Measurements from ENCODE around the gene TRIM40.
A peak's percentile ranks its signal among the peaks of the same experiment; 100 is the strongest.
"Not testable (repeated sequence)": the region's sequence is repeated elsewhere in the genome, so short reads cannot be mapped to it uniquely, and the experiment has no call there.

The TRIM40 gene

DNA sequence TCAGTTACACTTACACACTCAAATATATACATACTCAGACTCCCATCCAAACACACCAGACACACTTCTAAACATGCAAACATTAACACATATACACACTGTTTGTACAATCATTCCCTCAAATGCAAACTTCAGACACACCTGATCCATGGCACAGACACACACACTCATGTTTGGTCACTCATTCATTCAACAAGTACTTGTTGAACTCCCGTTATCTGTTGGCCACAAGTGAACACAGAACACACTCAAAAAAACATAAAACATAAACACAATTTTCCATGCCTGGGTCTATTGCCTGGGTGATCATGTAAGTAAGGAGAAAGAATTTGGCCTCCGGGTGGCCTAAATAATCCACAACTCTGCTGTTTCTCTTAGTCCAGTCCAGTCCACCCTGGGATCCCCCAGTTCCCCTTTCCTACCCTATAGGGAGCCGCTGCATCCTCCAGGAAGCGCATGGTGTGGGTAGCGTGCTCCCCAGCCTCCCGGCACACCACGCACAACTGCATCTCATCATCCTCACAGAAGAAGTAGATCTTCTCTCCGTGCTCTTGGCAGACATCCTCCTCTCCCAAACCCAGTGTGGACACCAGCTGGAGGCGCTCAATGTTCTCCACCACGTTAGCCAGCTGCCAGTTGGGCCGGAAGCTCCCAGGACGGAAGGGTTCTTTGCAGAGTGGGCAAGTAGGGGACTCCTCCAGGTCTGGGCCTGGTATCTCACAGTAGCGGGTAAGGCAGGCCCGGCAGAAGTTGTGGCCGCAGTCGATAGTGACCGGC lies 24.3 kb downstream of the TRIM40 start:
- Mint-ChIP-seq H3K4me3 (no peak overlapping the region), H3K27ac (no peak overlapping the region), H3K36me3 (ENCODE audit: low read depth) (no peaks in the 10 kb centered on the region), H3K27me3 (ENCODE audit: low read depth) (no peaks in the 10 kb centered on the region), H3K4me1 (ENCODE audit: low read depth) (peaks cover 12% of the 10 kb centered on the region), H3K9me3 (no peaks in the 10 kb centered on the region)
- no peak for DNase-seq (ENCODE audit: low spot score)

DNA sequence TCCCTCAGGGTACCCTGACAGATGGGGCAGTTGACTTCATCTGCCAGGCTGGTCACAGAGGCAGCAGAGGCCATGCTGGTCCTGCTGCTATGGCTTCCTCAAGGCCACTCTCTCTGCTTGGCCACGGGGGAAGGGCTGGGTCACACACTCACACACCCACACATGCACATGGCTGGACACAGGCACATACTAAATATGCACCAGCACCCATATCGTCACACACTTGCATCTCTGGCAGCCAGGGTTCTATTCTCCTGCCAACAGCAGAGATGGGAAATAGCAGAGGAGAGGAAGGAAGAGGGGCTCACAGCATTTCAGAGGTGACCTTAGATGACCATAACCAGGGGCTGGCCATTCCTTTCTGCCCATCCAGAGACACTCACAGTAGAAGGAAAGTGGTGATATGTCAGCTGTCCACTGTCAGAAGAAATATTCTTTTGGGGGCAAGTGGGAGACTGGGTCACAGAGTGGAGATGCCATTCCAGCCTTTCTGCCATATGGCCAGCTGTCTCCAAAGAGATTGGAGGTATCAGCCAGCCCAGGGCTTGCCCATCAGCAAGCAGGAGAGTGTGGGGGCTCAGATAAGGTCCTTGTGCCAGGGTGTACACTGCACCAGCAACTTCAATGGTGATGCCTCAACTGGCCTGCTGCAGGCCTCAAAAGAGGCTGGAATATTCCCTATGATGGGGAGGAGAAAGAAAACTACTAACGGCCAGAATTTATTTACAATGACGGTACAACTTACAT lies 25.0 kb downstream of the TRIM40 start, which contains the start of gene TRIM10:
Gene TRIM10 (minus strand): TSS at position 427 of the 747 bp plus-strand sequence. CDS start 353 bp downstream, at position 74.
- peaks cover 12% of the 10 kb centered on the region for H3K4me1 Mint-ChIP-seq (ENCODE audit: low read depth)
- H3K27me3 Mint-ChIP-seq (ENCODE audit: low read depth), result no peaks in the 10 kb centered on the region
- H3K27ac Mint-ChIP-seq, result no peak within 1 kb of the TSS
- no peak for DNase-seq (ENCODE audit: low spot score)
- H3K36me3 Mint-ChIP-seq (ENCODE audit: low read depth), result no peaks in the 10 kb centered on the region
- H3K4me3 Mint-ChIP-seq, result no peak within 1 kb of the TSS
- no peaks in the 10 kb centered on the region for H3K9me3 Mint-ChIP-seq

DNA sequence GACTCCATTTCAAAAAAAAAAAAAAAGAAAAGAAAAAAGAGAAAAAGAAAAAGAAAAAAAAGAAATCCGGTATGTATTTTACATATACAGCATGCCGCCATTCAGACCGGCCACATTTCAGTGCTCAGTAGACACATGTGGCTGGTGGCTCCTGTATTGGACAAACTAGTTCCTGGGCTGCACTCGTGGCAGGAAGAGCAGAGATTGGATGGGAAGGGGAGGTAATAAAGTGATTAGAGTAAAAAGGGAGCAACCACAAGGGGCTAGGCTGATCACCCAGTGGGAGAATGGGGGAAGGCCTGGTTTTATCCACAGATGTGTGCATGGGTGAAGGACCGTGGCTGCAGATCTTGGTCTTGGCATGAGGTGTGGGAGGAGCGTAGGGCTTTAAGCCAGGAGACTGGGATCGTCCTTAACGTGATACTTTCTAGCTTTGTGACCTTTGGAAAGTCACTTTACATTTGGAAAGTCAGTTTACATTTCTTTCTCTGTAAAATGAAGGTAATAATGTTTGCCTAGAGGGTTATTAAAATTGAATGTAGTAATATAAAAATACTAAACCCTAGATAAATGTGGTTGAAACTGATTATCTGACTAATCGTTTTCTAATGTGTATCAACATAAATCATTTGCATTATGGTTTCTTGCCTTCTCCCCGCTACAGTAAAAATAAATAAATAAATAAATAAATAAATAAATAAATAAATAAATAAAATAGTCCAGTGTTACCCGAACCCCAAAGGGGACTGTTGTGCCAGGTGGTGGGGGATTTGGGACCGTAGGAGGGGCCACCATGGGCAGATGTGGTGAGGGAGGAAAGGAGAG lies 26.5 kb downstream of the TRIM40 start:
- Mint-ChIP-seq H3K27me3 (ENCODE audit: low read depth) (no peaks in the 10 kb centered on the region), H3K9me3 (no peaks in the 10 kb centered on the region)

DNA sequence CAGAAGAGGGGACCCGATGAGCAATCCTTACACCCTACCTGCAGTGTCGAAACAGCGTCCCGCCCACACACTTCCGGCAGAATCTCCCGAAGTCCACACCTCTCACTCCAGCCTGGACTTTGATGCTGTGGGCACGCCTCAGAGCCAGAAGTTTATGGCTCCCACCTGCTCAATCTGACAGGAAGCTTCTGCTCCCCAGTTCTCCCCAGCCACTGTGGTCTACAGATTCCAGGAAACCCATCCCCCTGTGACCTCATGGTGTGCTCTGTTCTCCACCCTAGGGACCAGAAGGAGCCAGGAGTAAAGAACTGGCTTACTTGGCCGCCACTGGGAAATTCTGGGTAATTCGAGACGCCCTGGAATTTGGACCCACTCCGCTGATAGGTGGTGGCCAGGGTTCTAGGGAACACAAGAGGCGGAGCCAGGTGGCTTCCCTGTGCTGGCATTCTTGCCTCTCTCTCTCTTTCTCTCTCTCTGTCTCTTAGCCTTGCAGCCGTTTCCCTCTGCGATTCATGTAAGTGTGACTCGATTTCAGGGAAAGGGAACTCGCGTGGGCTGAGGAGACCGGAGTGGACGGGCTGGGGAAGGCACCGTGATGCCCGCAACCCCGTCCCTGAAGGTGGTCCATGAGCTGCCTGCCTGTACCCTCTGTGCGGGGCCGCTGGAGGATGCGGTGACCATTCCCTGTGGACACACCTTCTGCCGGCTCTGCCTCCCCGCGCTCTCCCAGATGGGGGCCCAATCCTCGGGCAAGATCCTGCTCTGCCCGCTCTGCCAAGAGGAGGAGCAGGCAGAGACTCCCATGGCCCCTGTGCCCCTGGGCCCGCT lies 27.4 kb downstream of the TRIM40 start, which contains the start of gene TRIM15:
Gene TRIM15 (plus strand): TSS at position 457 of the 828 bp plus-strand sequence. CDS start 139 bp downstream, at position 596.
- peak; percentile 52 for DNase-seq (ENCODE audit: low spot score)
- Mint-ChIP-seq H3K4me3 (peak within 1 kb of the TSS; percentile 34), H3K9me3 (no peaks in the 10 kb centered on the region), H3K4me1 (ENCODE audit: low read depth) (peaks cover 17% of the 10 kb centered on the region), H3K36me3 (ENCODE audit: low read depth) (no peaks in the 10 kb centered on the region), H3K27ac (no peak within 1 kb of the TSS), H3K27me3 (ENCODE audit: low read depth) (peaks cover 2% of the 10 kb centered on the region)

More for the DNA sequence above, 26.5 kb downstream of the TRIM40 start:
- no peak for DNase-seq (ENCODE audit: low spot score)
- Mint-ChIP-seq H3K4me3 (peak overlapping the region; percentile 31), H3K36me3 (ENCODE audit: low read depth) (no peaks in the 10 kb centered on the region), H3K4me1 (ENCODE audit: low read depth) (peaks cover 18% of the 10 kb centered on the region), H3K27ac (no peak overlapping the region)

DNA sequence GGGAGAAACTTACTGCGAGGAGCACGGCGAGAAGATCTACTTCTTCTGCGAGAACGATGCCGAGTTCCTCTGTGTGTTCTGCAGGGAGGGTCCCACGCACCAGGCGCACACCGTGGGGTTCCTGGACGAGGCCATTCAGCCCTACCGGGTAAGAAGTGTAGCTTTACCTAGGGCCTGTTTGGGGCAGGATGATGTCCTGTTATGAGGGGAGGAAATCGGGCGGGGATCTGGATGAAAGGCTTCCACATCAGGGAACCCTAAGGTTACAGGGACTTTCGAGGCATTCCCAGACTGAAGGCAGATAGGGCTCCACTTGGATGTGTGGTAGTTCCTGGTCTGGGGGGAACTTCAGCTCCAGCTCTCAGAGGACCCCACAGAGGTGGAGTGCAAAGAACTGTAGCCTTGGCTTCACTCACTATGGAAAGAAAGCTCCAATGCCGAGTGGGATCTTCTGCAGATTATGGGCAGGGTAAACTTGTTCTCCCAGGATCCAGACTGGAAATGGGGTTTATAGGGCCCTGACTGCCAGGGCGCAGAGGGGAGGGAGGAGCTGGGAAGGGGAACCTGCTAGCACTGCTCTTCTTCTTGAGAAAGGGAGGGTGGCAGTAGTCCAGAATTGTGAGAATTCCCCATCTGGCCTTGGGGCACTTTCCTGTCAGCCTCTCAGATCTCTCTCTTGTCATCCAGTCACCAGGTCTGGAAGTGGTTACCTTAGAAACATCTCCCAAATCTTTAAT lies 28.1 kb downstream of the TRIM40 start:
- H3K27me3 Mint-ChIP-seq (ENCODE audit: low read depth), result peaks cover 4% of the 10 kb centered on the region
- no peak overlapping the region for H3K27ac Mint-ChIP-seq
- H3K9me3 Mint-ChIP-seq, result no peaks in the 10 kb centered on the region
- no peak for DNase-seq (ENCODE audit: low spot score)
- H3K4me1 Mint-ChIP-seq (ENCODE audit: low read depth), result peaks cover 16% of the 10 kb centered on the region
- no peaks in the 10 kb centered on the region for H3K36me3 Mint-ChIP-seq (ENCODE audit: low read depth)
- no peak overlapping the region for H3K4me3 Mint-ChIP-seq

DNA sequence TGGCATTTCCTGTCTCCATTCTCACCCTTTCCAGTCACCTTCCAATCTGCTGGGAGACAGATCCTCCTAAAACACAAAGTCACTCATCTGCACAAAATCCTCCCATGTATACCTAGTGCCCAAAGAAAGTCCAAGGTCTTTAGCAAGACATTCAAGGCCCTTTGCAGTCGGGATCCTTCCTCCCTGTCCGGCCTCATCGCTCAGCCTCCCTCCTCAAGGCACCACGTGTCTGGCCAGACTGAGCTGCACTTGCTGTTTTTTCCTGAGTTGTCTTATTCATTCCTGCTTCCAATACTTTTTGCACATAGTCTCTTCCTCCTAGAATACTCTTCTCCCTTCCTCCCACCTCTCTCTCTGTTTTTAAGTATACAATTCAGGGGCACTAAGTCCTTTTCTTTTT lies 28.8 kb downstream of the TRIM40 start:
- H3K27ac Mint-ChIP-seq, result no peak overlapping the region
- H3K27me3 Mint-ChIP-seq (ENCODE audit: low read depth), result peaks cover 4% of the 10 kb centered on the region
- no peaks in the 10 kb centered on the region for H3K9me3 Mint-ChIP-seq
- no peak for DNase-seq (ENCODE audit: low spot score)
- H3K4me1 Mint-ChIP-seq (ENCODE audit: low read depth), result peaks cover 15% of the 10 kb centered on the region
- no peaks in the 10 kb centered on the region for H3K36me3 Mint-ChIP-seq (ENCODE audit: low read depth)
- no peak overlapping the region for H3K4me3 Mint-ChIP-seq

DNA sequence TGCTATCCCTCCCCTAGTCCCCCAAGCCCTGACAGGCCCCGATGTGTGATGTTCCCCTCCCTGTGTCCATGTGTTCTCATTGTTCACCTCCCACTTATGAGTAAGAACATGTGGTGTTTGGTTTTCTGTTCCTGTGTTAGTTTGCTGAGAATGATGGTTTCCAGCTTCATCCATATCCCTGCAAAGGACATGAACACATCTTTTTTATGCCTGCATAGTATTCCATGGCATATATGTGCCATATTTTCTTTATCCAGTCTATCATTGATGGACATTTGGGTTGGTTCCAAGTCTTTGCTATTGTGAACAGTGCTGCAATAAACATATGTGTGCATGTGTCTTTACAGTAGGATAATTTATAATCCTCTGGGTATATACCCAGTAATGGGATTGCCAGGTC lies 29.3 kb downstream of the TRIM40 start:
- DNase-seq (ENCODE audit: low spot score); H3K36me3 Mint-ChIP-seq (ENCODE audit: low read depth); H3K27ac Mint-ChIP-seq; H3K4me3 Mint-ChIP-seq; H3K9me3 Mint-ChIP-seq; H3K27me3 Mint-ChIP-seq (ENCODE audit: low read depth): not testable (repeated sequence)
- H3K4me1 Mint-ChIP-seq (ENCODE audit: low read depth), result peaks cover 15% of the 10 kb centered on the region

DNA sequence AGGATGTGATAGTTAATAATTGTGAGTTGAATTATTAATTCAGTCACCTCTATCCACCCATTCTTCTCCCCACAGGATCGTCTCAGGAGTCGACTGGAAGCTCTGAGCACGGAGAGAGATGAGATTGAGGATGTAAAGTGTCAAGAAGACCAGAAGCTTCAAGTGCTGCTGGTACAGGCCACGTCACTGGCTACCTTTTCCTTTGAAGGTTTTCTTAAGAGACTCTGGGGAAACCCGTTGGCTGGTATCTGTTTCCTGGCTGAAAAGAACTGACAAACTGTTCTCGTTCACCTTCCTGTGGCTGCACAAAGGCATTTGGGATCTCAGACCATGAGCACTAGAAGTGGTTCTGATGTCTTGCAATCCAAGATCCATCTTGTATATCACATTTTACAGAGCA lies 31.2 kb downstream of the TRIM40 start:
- H3K9me3 Mint-ChIP-seq, result no peaks in the 10 kb centered on the region
- peak; percentile 22 for DNase-seq (ENCODE audit: low spot score)
- no peak overlapping the region for H3K27ac Mint-ChIP-seq
- H3K4me1 Mint-ChIP-seq (ENCODE audit: low read depth), result peaks cover 15% of the 10 kb centered on the region
- H3K4me3 Mint-ChIP-seq, result no peak overlapping the region
- H3K27me3 Mint-ChIP-seq (ENCODE audit: low read depth), result peaks cover 20% of the 10 kb centered on the region
- no peaks in the 10 kb centered on the region for H3K36me3 Mint-ChIP-seq (ENCODE audit: low read depth)

DNA sequence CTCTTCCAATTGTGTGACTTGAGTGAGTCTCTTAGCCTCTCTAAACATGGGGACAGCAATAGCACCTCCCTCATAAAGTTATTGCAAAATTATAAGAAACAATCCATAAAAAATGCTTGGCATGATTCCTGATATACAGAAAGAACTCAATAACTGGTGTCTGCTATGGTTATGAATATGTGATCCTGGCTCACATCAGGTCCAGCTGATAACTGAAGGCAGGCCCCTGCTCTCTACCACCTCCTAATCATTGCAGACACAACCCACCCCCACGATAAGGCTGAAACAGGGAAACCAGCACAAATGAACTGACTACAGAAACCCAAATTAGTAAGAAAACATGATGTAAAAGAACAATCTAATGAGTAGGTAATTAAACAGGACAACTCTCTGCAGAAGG lies 32.8 kb downstream of the TRIM40 start:
- Mint-ChIP-seq H3K36me3 (ENCODE audit: low read depth) (no peaks in the 10 kb centered on the region), H3K4me3 (no peak overlapping the region), H3K9me3 (no peaks in the 10 kb centered on the region), H3K4me1 (ENCODE audit: low read depth) (peaks cover 11% of the 10 kb centered on the region), H3K27ac (no peak overlapping the region), H3K27me3 (ENCODE audit: low read depth) (peaks cover 32% of the 10 kb centered on the region)
- DNase-seq (ENCODE audit: low spot score), result no peak

DNA sequence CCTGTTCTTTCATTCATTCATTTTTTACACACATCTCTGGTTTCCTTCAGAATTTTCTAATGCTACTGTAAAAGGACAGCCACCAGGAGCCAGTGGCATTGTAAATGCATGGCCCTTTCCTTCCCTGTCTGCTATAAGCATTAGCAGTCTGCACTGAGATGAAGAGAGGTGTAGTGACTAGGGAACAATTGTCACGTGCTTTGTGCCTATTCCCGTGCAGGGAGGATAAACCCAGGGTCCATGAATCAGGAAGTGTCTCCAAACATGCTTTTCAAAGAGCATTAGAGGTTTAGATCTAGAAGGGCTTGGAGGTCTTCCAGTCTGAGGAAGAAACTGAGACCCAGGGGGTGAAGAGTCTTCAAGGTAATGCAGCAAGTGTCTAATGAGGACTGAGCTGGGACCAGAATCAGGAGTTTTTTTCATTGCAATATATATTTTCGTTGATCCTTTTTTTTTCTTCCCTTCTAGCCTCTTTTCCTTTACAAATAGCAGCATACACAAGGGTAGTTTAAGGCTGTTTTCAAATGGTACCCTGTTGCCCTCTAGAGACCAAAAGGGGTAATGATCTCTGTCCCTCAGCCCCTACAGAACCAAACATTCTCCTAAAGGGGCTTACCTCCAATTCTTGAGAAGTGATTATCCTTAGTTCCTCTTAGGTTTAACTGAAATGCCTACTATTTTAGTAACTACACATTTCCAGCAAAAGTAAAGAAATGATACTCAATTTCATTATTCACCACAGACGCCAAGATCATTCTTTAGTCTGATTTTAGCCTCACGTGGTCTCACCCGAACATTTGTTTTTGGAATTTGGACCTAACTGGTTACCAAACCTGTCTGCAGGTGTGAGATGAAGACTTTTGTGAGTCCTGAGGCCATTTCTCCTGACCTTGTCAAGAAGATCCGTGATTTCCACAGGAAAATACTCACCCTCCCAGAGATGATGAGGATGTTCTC lies 34.0 kb downstream of the TRIM40 start:
- no peak overlapping the region for H3K4me3 Mint-ChIP-seq
- no peak for DNase-seq (ENCODE audit: low spot score)
- H3K4me1 Mint-ChIP-seq (ENCODE audit: low read depth), result peaks cover 11% of the 10 kb centered on the region
- no peak overlapping the region for H3K27ac Mint-ChIP-seq
- H3K27me3 Mint-ChIP-seq (ENCODE audit: low read depth), result peaks cover 42% of the 10 kb centered on the region
- no peaks in the 10 kb centered on the region for H3K36me3 Mint-ChIP-seq (ENCODE audit: low read depth)
- no peaks in the 10 kb centered on the region for H3K9me3 Mint-ChIP-seq

DNA sequence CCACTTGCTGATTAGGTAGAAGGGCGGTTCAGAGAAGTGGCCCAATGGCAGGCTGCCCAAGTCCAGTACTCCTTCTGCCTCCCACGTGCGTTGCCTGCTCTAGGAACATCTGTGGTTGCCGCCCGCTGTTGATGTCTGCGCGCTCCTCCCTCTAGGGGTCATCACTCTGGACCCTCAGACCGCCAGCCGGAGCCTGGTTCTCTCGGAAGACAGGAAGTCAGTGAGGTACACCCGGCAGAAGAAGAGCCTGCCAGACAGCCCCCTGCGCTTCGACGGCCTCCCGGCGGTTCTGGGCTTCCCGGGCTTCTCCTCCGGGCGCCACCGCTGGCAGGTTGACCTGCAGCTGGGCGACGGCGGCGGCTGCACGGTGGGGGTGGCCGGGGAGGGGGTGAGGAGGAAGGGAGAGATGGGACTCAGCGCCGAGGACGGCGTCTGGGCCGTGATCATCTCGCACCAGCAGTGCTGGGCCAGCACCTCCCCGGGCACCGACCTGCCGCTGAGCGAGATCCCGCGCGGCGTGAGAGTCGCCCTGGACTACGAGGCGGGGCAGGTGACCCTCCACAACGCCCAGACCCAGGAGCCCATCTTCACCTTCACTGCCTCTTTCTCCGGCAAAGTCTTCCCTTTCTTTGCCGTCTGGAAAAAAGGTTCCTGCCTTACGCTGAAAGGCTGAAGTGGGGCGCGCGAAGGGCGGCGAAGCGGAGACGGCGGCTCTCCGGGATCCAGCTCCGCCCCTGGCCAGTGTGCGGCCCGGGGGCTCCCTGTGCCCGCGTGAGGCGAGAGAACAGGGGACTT lies 35.9 kb downstream of the TRIM40 start:
- no peaks in the 10 kb centered on the region for H3K36me3 Mint-ChIP-seq (ENCODE audit: low read depth)
- H3K9me3 Mint-ChIP-seq, result no peaks in the 10 kb centered on the region
- H3K27me3 Mint-ChIP-seq (ENCODE audit: low read depth), result peaks cover 60% of the 10 kb centered on the region
- H3K4me1 Mint-ChIP-seq (ENCODE audit: low read depth), result peaks cover 9% of the 10 kb centered on the region
- no peak overlapping the region for H3K27ac Mint-ChIP-seq
- no peak for DNase-seq (ENCODE audit: low spot score)
- H3K4me3 Mint-ChIP-seq, result no peak overlapping the region
